Measurements from ENCODE around the gene ANKRD22. TPM values are rescaled to one million over a fixed set of nuclear protein-coding genes. Genes with fewer than 3 reads are reported as not detected.

ANKRD22 gene
- total and polyA plus RNA-seq, 7 donors, result 0.01 to 0.05 TPM; not detected in 5

- WGBS, 3 donors, result 80 to 90% (median 87%) methylated on average over 2 of the region's 2 CpGs
- no peak for TF ChIP-seq CTCF (IDR thresholded peaks at IDR 0.05)
- Histone ChIP-seq H3K27me3 (ENCODE audit: insufficient read depth in 3 of 3, low read length in 2 of 3) (peaks cover 0 to 17% (median 0%) of the 10 kb centered on the region in 3 donors), H3K36me3 (ENCODE audit: insufficient read depth in 1 of 2, low read depth in 1 of 2) (no peaks in the 10 kb centered on the region), H3K4me1 (no peaks in the 10 kb centered on the region), H3K9me3 (no peaks in the 10 kb centered on the region), H3K27ac (no peak overlapping the region), H3K4me3 (no peak overlapping the region)
- ATAC-seq (no peak), DNase-seq (no peak)
- intact Hi-C loops (cut with DNase I), result no loop called here
Measured at GRCh38 chr10:88874281-88874680, 22.6 kb upstream of the ANKRD22 start.

DNA sequence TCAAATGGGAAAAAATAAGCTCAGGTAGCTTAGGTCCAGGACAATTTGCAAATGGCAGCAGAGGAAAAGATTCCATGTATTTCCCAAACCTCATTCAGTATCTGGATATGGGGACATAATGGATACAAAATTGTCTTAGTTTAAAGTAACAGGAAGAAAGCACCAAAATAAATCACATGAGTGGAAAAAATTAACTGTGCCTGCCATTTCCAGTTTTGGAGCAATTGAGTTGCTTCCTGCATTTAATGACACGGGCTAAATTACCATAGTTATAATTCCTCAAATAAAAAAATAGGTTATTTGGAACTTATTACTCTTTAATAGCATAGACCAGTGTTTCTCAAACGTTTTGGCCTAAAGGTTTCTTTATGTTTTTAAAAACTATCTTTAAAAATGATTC, 22.1 kb upstream of the ANKRD22 start:
- Histone ChIP-seq H3K4me3 (no peak overlapping the region), H3K4me1 (no peaks in the 10 kb centered on the region), H3K27me3 (ENCODE audit: insufficient read depth in 3 of 3, low read length in 2 of 3) (peaks cover 0 to 17% (median 0%) of the 10 kb centered on the region in 3 donors), H3K36me3 (ENCODE audit: insufficient read depth in 1 of 2, low read depth in 1 of 2) (no peaks in the 10 kb centered on the region), H3K9me3 (no peaks in the 10 kb centered on the region), H3K27ac (no peak overlapping the region)
- no peak for TF ChIP-seq CTCF (IDR thresholded peaks at IDR 0.05)
- intact Hi-C loops (cut with DNase I), result no loop called here
- 31 to 38% (median 37%) methylated on average over 2 of the region's 2 CpGs for WGBS, 3 donors
- ATAC-seq (no peak), DNase-seq (no peak)

- no peak overlapping the region for H3K4me3 ChIP-seq
- intact Hi-C loops (cut with DNase I), result no loop called here
- H3K27ac ChIP-seq, result no peak overlapping the region
- no peak for DNase-seq
- H3K27me3 ChIP-seq (ENCODE audit: insufficient read depth in 3 of 3, low read length in 2 of 3), result no peaks in the 10 kb centered on the region
- TF ChIP-seq CTCF (IDR thresholded peaks at IDR 0.05), result no peak
- H3K9me3 ChIP-seq, result no peaks in the 10 kb centered on the region
- H3K36me3 ChIP-seq (ENCODE audit: insufficient read depth in 1 of 2, low read depth in 1 of 2), result no peaks in the 10 kb centered on the region
- H3K4me1 ChIP-seq, result no peaks in the 10 kb centered on the region
- ATAC-seq, result no peak
Measured at GRCh38 chr10:88870089-88870488, 18.4 kb upstream of the ANKRD22 start.

GRCh38 chr10:88866454-88866853, 14.8 kb upstream of the ANKRD22 start:
- Histone ChIP-seq H3K4me1 (no peaks in the 10 kb centered on the region), H3K36me3 (ENCODE audit: insufficient read depth in 1 of 2, low read depth in 1 of 2) (no peaks in the 10 kb centered on the region), H3K27me3 (ENCODE audit: insufficient read depth in 3 of 3, low read length in 2 of 3) (no peaks in the 10 kb centered on the region), H3K4me3 (no peak overlapping the region), H3K27ac (no peak overlapping the region), H3K9me3 (no peaks in the 10 kb centered on the region)
- intact Hi-C loops (cut with DNase I), result no loop called here
- no peak for TF ChIP-seq CTCF (IDR thresholded peaks at IDR 0.05)
- WGBS, 3 donors, result 75 to 83% (median 82%) methylated on average over 2 of the region's 2 CpGs
- no peak for DNase-seq
- no peak for ATAC-seq

GRCh38 chr10:88865281-88865876, 13.7 kb upstream of the ANKRD22 start:
- whole genome bisulfite sequencing, 3 donors, result 81 to 94% (median 83%) methylated on average over 4 of the region's 4 CpGs
- H3K27me3 ChIP-seq (ENCODE audit: insufficient read depth in 3 of 3, low read length in 2 of 3), result no peaks in the 10 kb centered on the region
- no peaks in the 10 kb centered on the region for H3K9me3 ChIP-seq

More at GRCh38 chr10:88865281-88865876, 13.7 kb upstream of the ANKRD22 start:
- no peak for TF ChIP-seq CTCF (IDR thresholded peaks at IDR 0.05)
- no peak overlapping the region for H3K4me3 ChIP-seq
- no peaks in the 10 kb centered on the region for H3K4me1 ChIP-seq
- DNase-seq, result no peak
- H3K27ac ChIP-seq, result no peak overlapping the region
- no peak for ATAC-seq
- no peaks in the 10 kb centered on the region for H3K36me3 ChIP-seq (ENCODE audit: insufficient read depth in 1 of 2, low read depth in 1 of 2)
- intact Hi-C loops (cut with DNase I), result no loop called here
